IMR-90 (cell line): ENCODE measurements around the gene SPIN4. TPM values are rescaled to one million over a fixed set of nuclear protein-coding genes. Genes with fewer than 3 reads are reported as not detected.

Experiments
- ATAC-seq: fragments of 200-7000 bp; cut with Tn5 transposase; 2 replicates; pipeline ENCODE4 v1.9.1; 2020; ENCODE audit warnings: low read depth, mild to moderate bottlenecking, moderate library complexity
- Bru-seq: library from RNA; stranded (reverse); fragments of 400-500 nt; gene quantifications from one replicate; lab custom pipeline; 2021; lab: Mats Ljungman, UMichigan
- BruChase-seq, 2 experiments: library from RNA; stranded (reverse); fragments of 400-500 nt; gene quantifications; one replicate each; lab custom pipeline; 2021; lab: Mats Ljungman, UMichigan
- BruUV-seq: library from RNA; stranded (reverse); fragments of 400-500 nt; replicated peaks from 2 replicates; lab custom pipeline; 2021; lab: Mats Ljungman, UMichigan
- CTCF ChIA-PET: fragments of 300-600 bp; formaldehyde crosslinking; extraction: SDS; loops from one replicate; lab custom pipeline; 2021; ENCODE audit warnings: antibody characterized with exemption; lab: Yijun Ruan, JAX
- POLR2A ChIA-PET: fragments of 300-600 bp; sonication (Branson Sonifier 250); formaldehyde crosslinking; loops from one replicate; lab custom pipeline; 2022; ENCODE audit warnings: antibody characterized with exemption; ENCODE audit not compliant: unreplicated experiment; lab: Charles Lee
- DNase-seq: peaks from one replicate; pipeline ENCODE4 v3.0.0; 2013
- H2AFZ ChIP-seq: replicated peaks from 2 replicates; pipeline ENCODE3; 2013; ENCODE audit warnings: low read length, mild to moderate bottlenecking; ENCODE audit not compliant: poor library complexity
- H2AK5ac ChIP-seq: 2 replicates; pipeline ENCODE4 v1.6.1; 2013; ENCODE audit warnings: low read depth, low read length, inconsistent platforms
- H2AK9ac ChIP-seq: replicated peaks from 2 replicates; pipeline ENCODE3; 2013; ENCODE audit warnings: mild to moderate bottlenecking, low read depth, low read length, moderate library complexity; ENCODE audit not compliant: poor library complexity
- H2BK120ac ChIP-seq: 2 replicates; pipeline ENCODE4 v1.6.1; 2013; ENCODE audit warnings: low read depth, low read length, inconsistent platforms
- H2BK15ac ChIP-seq: 3 replicates; pipeline ENCODE4 v1.6.1; 2013; ENCODE audit warnings: low read depth, low read length, inconsistent platforms
- H2BK20ac ChIP-seq: 2 replicates; pipeline ENCODE4 v1.6.1; 2013; ENCODE audit warnings: low read depth, mild to moderate bottlenecking, inconsistent platforms, low read length, moderate library complexity
- H2BK5ac ChIP-seq: 2 replicates; pipeline ENCODE4 v1.6.1; 2013; ENCODE audit warnings: mild to moderate bottlenecking, low read depth, low read length, inconsistent platforms; ENCODE audit not compliant: poor library complexity, severe bottlenecking
- H3K14ac ChIP-seq: replicated peaks from 2 replicates; pipeline ENCODE4 v1.6.1; 2013; ENCODE audit warnings: low read depth, low read length, inconsistent platforms
- H3K18ac ChIP-seq: 2 replicates; pipeline ENCODE4 v1.6.1; 2013; ENCODE audit warnings: low read depth, low read length, control low read depth
- H3K23ac ChIP-seq: 2 replicates; pipeline ENCODE4 v1.6.1; 2013; ENCODE audit warnings: low read depth, low read length, inconsistent platforms
- H3K27ac ChIP-seq: 2 replicates; pipeline ENCODE4 v1.5.1; 2013; ENCODE audit warnings: mild to moderate bottlenecking, control low read depth, low read length; ENCODE audit not compliant: insufficient read depth
- H3K27me3 ChIP-seq: 2 replicates; pipeline ENCODE4 v1.6.1; 2013; ENCODE audit warnings: low read length; ENCODE audit not compliant: control insufficient read depth, insufficient read depth
- H3K36me3 ChIP-seq: 2 replicates; pipeline ENCODE4 v1.6.1; 2013; ENCODE audit warnings: low read length, mixed read lengths; ENCODE audit not compliant: control insufficient read depth, insufficient read depth
- H3K4ac ChIP-seq: 2 replicates; pipeline ENCODE4 v1.6.1; 2013; ENCODE audit warnings: low read depth, low read length, inconsistent platforms
- H3K4me1 ChIP-seq: 2 replicates; pipeline ENCODE4 v1.6.1; 2013; ENCODE audit warnings: low read length, mixed read lengths; ENCODE audit not compliant: control insufficient read depth, insufficient read depth
- H3K4me2 ChIP-seq: 2 replicates; pipeline ENCODE4 v1.6.1; 2013; ENCODE audit warnings: low read depth, mild to moderate bottlenecking, control low read depth, low read length, moderate library complexity
- H3K4me3 ChIP-seq: 2 replicates; pipeline ENCODE4 v1.5.1; 2013; ENCODE audit warnings: low read depth, mild to moderate bottlenecking, control low read depth, low read length, moderate library complexity; ENCODE audit not compliant: insufficient read depth
- H3K56ac ChIP-seq: 2 replicates; pipeline ENCODE4 v1.6.1; 2013; ENCODE audit warnings: low read length, inconsistent platforms; ENCODE audit not compliant: insufficient read depth; ENCODE audit errors: extremely low read depth
- H3K79me1 ChIP-seq, 2 experiments: 2 replicates each; pipeline ENCODE4 v1.6.1; 2013; ENCODE audit warnings: low read length in 2 of 2, inconsistent platforms in 1 of 2, low read depth in 1 of 2
- H3K9ac ChIP-seq: 2 replicates; pipeline ENCODE4 v1.6.1; 2013; ENCODE audit warnings: low read depth, low read length, control low read depth
- H3K9me1 ChIP-seq: 2 replicates; pipeline ENCODE4 v1.6.1; 2013; ENCODE audit warnings: low read length, inconsistent platforms; ENCODE audit not compliant: insufficient read depth
- H3K9me3 ChIP-seq: 2 replicates; pipeline ENCODE4 v1.6.1; 2013; ENCODE audit warnings: low read length; ENCODE audit not compliant: control insufficient read depth, insufficient read depth
- H4K20me1 ChIP-seq: 2 replicates; pipeline ENCODE4 v1.6.1; 2013; ENCODE audit warnings: low read length, inconsistent platforms; ENCODE audit not compliant: insufficient read depth
- H4K5ac ChIP-seq: 2 replicates; pipeline ENCODE4 v1.6.1; 2013; ENCODE audit warnings: mild to moderate bottlenecking, low read depth, low read length, control low read depth
- H4K8ac ChIP-seq, 2 experiments: 2 replicates each; pipeline ENCODE4 v1.6.1; 2013; ENCODE audit warnings: low read depth in 2 of 2, low read length in 2 of 2, control low read depth in 1 of 2, inconsistent platforms in 1 of 2
- H4K91ac ChIP-seq: 2 replicates; pipeline ENCODE4 v1.6.1; 2013; ENCODE audit warnings: low read depth, low read length, inconsistent platforms; ENCODE audit not compliant: insufficient read depth
- BHLHE40 ChIP-seq: fragments of 150-350 bp; IDR thresholded peaks from 2 replicates; pipeline ENCODE4 v1.6.1; 2016; ENCODE audit warnings: mild to moderate bottlenecking, low read depth, low read length
- CEBPB ChIP-seq: IDR thresholded peaks from 2 replicates; pipeline ENCODE4 v1.6.1; 2012; ENCODE audit warnings: low read depth, low read length, improper control_type of control experiment
- ELK1 ChIP-seq: fragments of 150-350 bp; IDR thresholded peaks from 2 replicates; pipeline ENCODE4 v1.6.1; 2016; ENCODE audit warnings: low read depth, mild to moderate bottlenecking, low read length, moderate library complexity, borderline replicate concordance
- MAFK ChIP-seq: IDR thresholded peaks from 2 replicates; pipeline ENCODE4 v1.6.1; 2012; ENCODE audit warnings: low read depth, low read length, improper control_type of control experiment
- MAZ ChIP-seq: IDR thresholded peaks from 2 replicates; pipeline ENCODE4 v1.6.1; 2012; ENCODE audit warnings: low read depth, mild to moderate bottlenecking, low read length, improper control_type of control experiment, moderate library complexity, borderline replicate concordance
- MXI1 ChIP-seq: IDR thresholded peaks from 2 replicates; pipeline ENCODE4 v1.6.1; 2012; ENCODE audit warnings: low read depth, mild to moderate bottlenecking, low read length, moderate library complexity, borderline replicate concordance
- POLR2A ChIP-seq: IDR thresholded peaks from 2 replicates; pipeline ENCODE4 v1.6.1; 2012; ENCODE audit warnings: mild to moderate bottlenecking, low read depth, low read length
- RAD21 ChIP-seq: IDR thresholded peaks from 2 replicates; pipeline ENCODE4 v1.6.1; 2012; ENCODE audit warnings: low read length, improper control_type of control experiment
- RCOR1 ChIP-seq: IDR thresholded peaks from 2 replicates; pipeline ENCODE4 v1.6.1; 2012; ENCODE audit warnings: mild to moderate bottlenecking, low read length, improper control_type of control experiment; ENCODE audit not compliant: insufficient replicate concordance
- RFX5 ChIP-seq: IDR thresholded peaks from 2 replicates; pipeline ENCODE4 v1.8.0; 2012; ENCODE audit warnings: low read depth, mild to moderate bottlenecking, low read length, moderate library complexity
- USF2 ChIP-seq: fragments of 150-350 bp; IDR thresholded peaks from 2 replicates; pipeline ENCODE4 v1.6.1; 2017; ENCODE audit warnings: mild to moderate bottlenecking, antibody characterized with exemption, low read length, low read depth
- WGBS, 2 experiments: methylation state at CpG; one replicate each; pipeline versions ENCODE4 v1.1.5 to v1.1.7; 2013; ENCODE audit warnings: missing lambda C conversion rate in 2 of 2; ENCODE audit not compliant: insufficient read length in 1 of 2; ENCODE audit errors: extremely low coverage in 2 of 2; 5-methylcytosine and 5-hydroxymethylcytosine counted together
- dilution Hi-C: fragments of 300-500 bp; cut with HindIII; formaldehyde crosslinking; loops from one replicate; pipeline ENCODE4 v1.14.3; 2018; ENCODE audit warnings: low sequenced_read_pairs; ENCODE audit not compliant: unreplicated experiment
- in situ Hi-C: fragments of 300-500 bp; cut with MboI; formaldehyde crosslinking; loops from 3 replicates; pipeline ENCODE4 v1.14.3; 2019; ENCODE audit warnings: low sequenced_read_pairs, inconsistent platforms, mixed read lengths
- intact Hi-C: fragments of 100-400 bp; cut with micrococcal nuclease; formaldehyde crosslinking; loops from 2 replicates; pipeline ENCODE4 v1.10.0; 2022
- long read RNA-seq: library from polyadenylated mRNA; unstranded; transcript quantifications from one replicate; pipeline ENCODE4 v2.0.0, GENCODE V29; 2021; ENCODE audit not compliant: unreplicated experiment
- polyA plus RNA-seq, 3 experiments: library from polyadenylated mRNA; depleted of rRNA; stranded (reverse); fragments of >200 nt; gene quantifications; 2 replicates each; pipeline ENCODE4 v1.2.3, GENCODE V29; 2012; ENCODE audit warnings: low replicate concordance in 1 of 3
- total RNA-seq: library from RNA; depleted of rRNA; stranded (reverse); fragments of >200 nt; gene quantifications from 2 replicates; pipeline ENCODE4 v1.2.3, GENCODE V29; 2012; rRNA removed

The SPIN4 gene
- total RNA-seq (3.2 and 3.6 TPM in 2 replicates), polyA plus RNA-seq (2012; rRNA removed) (2.5 and 2.9 TPM in 2 replicates), Bru-seq, nascent RNA (percentile 46 among the genes with signal in this experiment), BruChase-seq, experiment 1, labeled RNA remaining after a 6-hour chase (percentile 77 among the genes with signal in this experiment), BruChase-seq, experiment 2, labeled RNA remaining after a 2-hour chase (percentile 87 among the genes with signal in this experiment)
- polyA plus RNA-seq (2012; cell fraction: cytosol; rRNA removed) = 0.81 and 0.88 TPM in 2 replicates
- 1.1 and 3.3 TPM in 2 replicates for polyA plus RNA-seq (2012; cell fraction: nucleus; rRNA removed; ENCODE audit: low replicate concordance)
- long read RNA-seq, full-length matches to known transcripts = 2 of 2 reads
- long read RNA-seq, partial matches to known transcripts = 0 of 2 reads
- long read RNA-seq, other reads (novel, unspliced or antisense) = 0 of 2 reads

DNA sequence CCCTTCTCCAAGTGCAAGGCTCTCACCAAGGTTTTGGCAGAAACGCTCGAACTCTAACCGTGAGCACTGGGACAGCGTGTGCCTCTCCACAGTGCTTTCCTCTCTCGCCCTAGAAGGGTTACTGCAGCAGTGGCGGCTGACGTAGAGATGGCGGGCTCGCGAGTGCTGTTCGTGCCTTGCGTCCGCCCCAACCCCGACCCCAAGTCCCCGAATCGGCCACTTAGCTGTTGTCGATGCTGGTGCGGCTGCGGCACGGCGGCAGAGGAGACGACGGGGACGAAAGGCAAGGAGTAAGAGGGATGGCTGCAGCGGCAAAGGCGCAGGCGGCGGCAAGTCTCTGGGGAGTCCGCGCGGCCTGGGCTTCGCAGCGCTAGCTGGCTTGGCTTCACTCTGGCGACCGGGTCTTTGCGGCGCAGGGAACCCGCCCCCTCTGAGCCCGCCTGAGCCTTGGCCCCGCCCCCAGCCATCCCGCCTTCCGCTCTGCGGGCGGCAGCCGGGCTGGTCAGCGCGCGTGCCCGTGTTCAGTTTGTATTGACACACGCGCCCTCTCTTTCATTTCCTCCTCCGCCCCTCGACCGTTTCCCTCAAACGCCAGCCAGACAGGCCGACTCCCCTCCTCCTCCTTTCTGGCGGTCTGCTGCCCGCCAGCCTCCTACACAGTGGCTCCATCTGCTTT lies at the start of gene SPIN4:
Gene SPIN4 (minus strand): TSS at position 392 of the 676 bp plus-strand sequence. CDS start 513 bp downstream, outside the sequence.
- Histone ChIP-seq H2BK120ac (no peak within 1 kb of the TSS), H4K8ac (peak within 1 kb of the TSS; percentile 9 to 54; a peak in 2 of 4 replicates), H3K4me1 (no peaks in the 10 kb centered on the region), H4K5ac (peak within 1 kb of the TSS; percentile 20; the same call in 1 of the 2 replicates), H3K27me3 (no peaks in the 10 kb centered on the region), H3K9ac (peak within 1 kb of the TSS; percentile 89), H3K23ac (peak within 1 kb of the TSS; percentile 86), H3K4me3 (peak within 1 kb of the TSS; percentile 87), H4K91ac (peak within 1 kb of the TSS; percentile 10; the same call in 1 of the 2 replicates), H3K9me1 (no peaks in the 10 kb centered on the region), H3K14ac (peak within 1 kb of the TSS; percentile 68), H3K36me3 (no peaks in the 10 kb centered on the region), H2BK15ac (no peak within 1 kb of the TSS; the same call in 2 of the 3 replicates), H3K56ac (peak within 1 kb of the TSS; percentile 32), H3K18ac (peak within 1 kb of the TSS; percentile 27; the same call in 1 of the 2 replicates), H2BK20ac (no peak within 1 kb of the TSS), H2AFZ (peak within 1 kb of the TSS; percentile 92), H2AK5ac (no peak within 1 kb of the TSS; the same call in 1 of the 2 replicates), H3K79me1 (peaks cover 4 to 9% of the 10 kb centered on the region in 2 experiments; a peak in 2 of 4 replicates), H2BK5ac (peak within 1 kb of the TSS; percentile 68), H3K4ac (peak within 1 kb of the TSS; percentile 66), H3K4me2 (peak within 1 kb of the TSS; percentile 100), H3K27ac (peak within 1 kb of the TSS; percentile 95), H4K20me1 (no peaks in the 10 kb centered on the region), H3K9me3 (no peaks in the 10 kb centered on the region), H2AK9ac (no peak within 1 kb of the TSS)
- intact Hi-C loops = loop anchor here (5.0 to 10.0 kb wide), 3 partner anchors 74 to 334 kb away; no protein-coding TSS in a partner anchor
- POLR2A ChIA-PET = no interaction called here
- no TSS peak for BruUV-seq
- dilution Hi-C loops = no loop called here
- TF ChIP-seq ELK1 (no peak), MXI1 (peak; percentile 28; the same call in 1 of the 2 replicates), RFX5 (no peak), MAFK (no peak), BHLHE40 (peak; percentile 53; the same call in 1 of the 2 replicates), CEBPB (no peak), RAD21 (no peak), USF2 (no peak), POLR2A (0 out of 2 replicates have a peak, but pooled peaks have one; percentile 26), RCOR1 (no peak), MAZ (peak; percentile 29; the same call in 1 of the 2 replicates)
- CTCF ChIA-PET = no interaction called here
- ATAC-seq (peak; percentile 98), DNase-seq (peak; percentile 80)
- WGBS, 2 experiments = 32% methylated on average over 16 of the region's 58 CpGs; no CpG with 5 or more reads in 1 of the 2 experiments
- in situ Hi-C loops = no loop called here
